IPS-20b (cell line): ENCODE results near the gene ZNF580.

ENCODE experiments used
- H3K27ac ChIP-seq: one replicate; pipeline ENCODE4 v1.5.1; 2013; ENCODE audit warnings: low read length
- H3K27me3 ChIP-seq: 2 replicates; pipeline ENCODE4 v1.6.1; 2013; ENCODE audit warnings: mild to moderate bottlenecking, low read length, inconsistent platforms; ENCODE audit not compliant: insufficient read depth
- H3K36me3 ChIP-seq: 2 replicates; pipeline ENCODE4 v1.6.1; 2013; ENCODE audit warnings: low read depth, mild to moderate bottlenecking, inconsistent platforms, low read length, moderate library complexity; ENCODE audit not compliant: insufficient read depth
- H3K4me1 ChIP-seq: 2 replicates; pipeline ENCODE4 v1.6.1; 2013; ENCODE audit warnings: mild to moderate bottlenecking, control low read depth, inconsistent platforms, low read length, moderate library complexity; ENCODE audit not compliant: insufficient read depth
- H3K4me3 ChIP-seq: 2 replicates; pipeline ENCODE4 v1.5.1; 2013; ENCODE audit warnings: mild to moderate bottlenecking, low read length, inconsistent platforms
- H3K9ac ChIP-seq: 2 replicates; pipeline ENCODE4 v1.6.1; 2013; ENCODE audit warnings: low read depth, mild to moderate bottlenecking, inconsistent platforms, low read length, moderate library complexity
- H3K9me3 ChIP-seq: 2 replicates; pipeline ENCODE4 v1.6.1; 2013; ENCODE audit warnings: mild to moderate bottlenecking, low read depth, low read length, inconsistent platforms; ENCODE audit not compliant: insufficient read depth

The ZNF580 gene

DNA sequence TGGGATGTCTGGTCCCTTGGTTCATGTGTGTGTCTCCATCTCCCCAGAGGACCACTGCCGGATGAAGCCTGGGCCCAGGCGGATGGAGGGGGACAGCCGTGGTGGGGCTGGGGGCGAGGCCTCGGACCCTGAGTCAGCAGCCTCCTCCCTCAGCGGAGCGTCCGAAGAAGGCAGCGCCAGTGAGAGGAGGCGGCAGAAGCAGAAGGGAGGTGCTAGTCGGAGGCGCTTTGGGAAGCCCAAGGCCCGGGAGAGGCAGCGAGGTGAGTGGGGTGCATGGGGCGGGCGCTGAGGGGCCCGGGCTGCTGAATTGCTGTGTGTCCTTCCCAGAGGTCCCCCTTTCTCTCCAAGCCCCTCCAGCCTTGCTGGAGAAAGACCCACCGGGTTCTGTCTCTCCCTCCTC, 10.4 kb downstream of the ZNF580 start:
- H3K27me3 ChIP-seq: no peaks in the 10 kb centered on the region
- H3K9me3 ChIP-seq: no peaks in the 10 kb centered on the region
- H3K36me3 ChIP-seq: no peaks in the 10 kb centered on the region
- no peak overlapping the region for H3K9ac ChIP-seq
- peaks cover under 1% of the 10 kb centered on the region; the same call in 1 of the 2 replicates for H3K4me1 ChIP-seq
- H3K4me3 ChIP-seq: no peak overlapping the region
- no peak overlapping the region for H3K27ac ChIP-seq

DNA sequence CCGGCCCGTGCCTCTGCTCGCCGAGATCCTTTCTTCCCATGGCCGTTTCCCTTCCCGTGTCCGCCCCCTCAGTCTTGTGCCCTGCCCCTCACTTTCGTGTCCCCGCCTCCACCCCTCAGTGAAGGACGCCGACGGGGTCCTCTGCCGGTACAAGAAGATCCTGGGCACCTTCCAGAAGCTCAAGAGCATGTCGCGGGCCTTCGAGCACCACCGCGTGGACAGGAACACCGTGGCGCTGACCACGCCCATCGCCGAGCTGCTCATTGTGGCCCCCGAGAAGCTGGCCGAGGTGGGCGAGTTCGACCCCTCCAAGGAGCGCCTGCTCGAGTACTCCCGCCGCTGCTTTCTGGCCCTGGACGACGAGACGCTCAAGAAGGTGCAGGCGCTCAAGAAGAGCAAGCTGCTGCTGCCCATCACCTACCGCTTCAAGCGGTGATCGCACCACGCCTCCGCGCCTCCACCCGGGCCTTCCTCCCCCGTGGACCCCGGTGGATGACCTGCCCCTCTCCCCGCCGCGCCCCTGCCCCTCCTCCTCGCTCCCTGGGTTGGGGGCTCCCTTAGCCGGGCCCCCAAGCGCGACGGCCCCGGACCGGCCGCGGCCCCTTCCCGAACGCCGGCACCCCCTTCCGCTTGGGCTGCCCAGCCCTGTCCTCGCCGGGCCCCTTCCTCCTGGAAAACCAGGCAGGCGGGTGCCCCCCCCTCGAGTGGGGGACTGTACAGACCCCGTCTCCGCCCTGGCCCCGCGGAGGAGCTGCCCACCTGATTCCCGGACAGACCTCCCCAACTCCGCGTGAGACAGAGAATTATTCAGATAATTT, 11.7 kb downstream of the ZNF580 start:
- no peak overlapping the region for H3K27ac ChIP-seq
- peaks cover 10% of the 10 kb centered on the region for H3K36me3 ChIP-seq
- H3K4me3 ChIP-seq: peak overlapping the region; percentile 84; the same call in 1 of the 2 replicates
- no peaks in the 10 kb centered on the region for H3K9me3 ChIP-seq
- H3K9ac ChIP-seq: no peak overlapping the region; the same call in 1 of the 2 replicates
- H3K4me1 ChIP-seq: peaks cover 13% of the 10 kb centered on the region
- no peaks in the 10 kb centered on the region for H3K27me3 ChIP-seq

DNA sequence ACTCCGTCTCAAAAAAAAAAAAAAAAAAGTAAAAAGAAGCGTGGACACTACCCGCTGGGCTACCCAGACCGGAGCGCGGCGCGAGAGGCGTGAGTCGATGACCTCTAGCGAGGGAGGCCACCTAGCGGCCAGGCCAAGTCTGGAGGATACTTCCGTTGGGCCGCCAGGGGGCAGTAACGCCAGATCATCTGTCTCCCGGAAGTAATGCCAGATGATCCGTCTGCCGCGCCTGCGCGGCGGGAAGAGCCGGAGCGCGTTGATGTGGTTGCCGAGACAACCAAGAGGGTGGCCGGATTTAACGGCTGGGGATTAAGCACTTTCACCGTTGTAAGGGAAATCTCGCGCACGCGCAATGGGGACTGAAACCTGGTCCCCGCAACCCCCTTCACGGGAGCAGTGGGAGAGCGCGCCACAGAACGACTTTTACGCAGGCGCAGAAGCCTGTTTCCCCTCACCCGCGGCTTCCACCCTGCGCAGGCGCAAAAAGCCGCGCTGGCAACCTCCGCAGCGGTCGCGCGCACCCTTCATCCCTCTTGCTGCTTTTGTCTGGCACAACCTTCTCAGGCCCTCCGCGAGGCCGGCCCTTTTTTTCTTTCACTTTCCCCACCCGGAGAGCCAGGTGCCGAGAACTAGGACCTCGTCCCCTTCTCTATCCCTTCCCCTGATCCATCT, 13.0 kb downstream of the ZNF580 start:
- peak overlapping the region; percentile 84 for H3K4me3 ChIP-seq
- no peaks in the 10 kb centered on the region for H3K9me3 ChIP-seq
- H3K27ac ChIP-seq: peak overlapping the region; percentile 93
- peak overlapping the region; percentile 97 for H3K9ac ChIP-seq
- peaks cover 18% of the 10 kb centered on the region for H3K4me1 ChIP-seq
- peaks cover 14% of the 10 kb centered on the region for H3K36me3 ChIP-seq
- no peaks in the 10 kb centered on the region for H3K27me3 ChIP-seq

DNA sequence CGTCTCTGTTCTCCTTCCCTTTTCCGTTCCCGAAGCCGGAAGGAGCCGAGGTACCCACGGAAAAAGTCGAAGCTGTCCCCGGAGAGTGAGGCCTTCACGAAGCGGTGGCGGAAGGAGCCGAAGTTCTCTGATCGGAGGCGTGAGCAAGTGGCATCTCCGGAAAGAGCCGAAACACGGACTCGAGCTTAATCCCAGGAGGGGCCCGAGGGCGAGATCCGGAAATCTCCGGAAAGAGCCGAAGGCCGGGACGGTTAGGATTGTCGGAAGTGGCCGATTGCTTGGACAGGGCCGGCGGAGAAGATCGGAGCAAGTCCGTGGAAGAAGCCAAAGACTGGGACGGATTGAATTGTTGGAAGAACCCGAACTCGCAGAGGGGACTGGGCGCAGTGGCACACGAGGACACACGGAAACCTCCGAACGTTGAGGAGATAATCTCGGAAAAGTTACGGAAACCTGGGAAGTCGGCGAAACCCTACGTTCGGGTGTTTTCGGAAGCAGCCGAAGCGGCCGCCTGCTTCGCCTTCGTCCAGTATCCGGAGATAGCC, 13.6 kb downstream of the ZNF580 start:
- Histone ChIP-seq H3K9ac (peak overlapping the region; percentile 97), H3K4me3 (peak overlapping the region; percentile 84), H3K36me3 (peaks cover 17% of the 10 kb centered on the region), H3K27me3 (no peaks in the 10 kb centered on the region), H3K9me3 (no peaks in the 10 kb centered on the region), H3K4me1 (peaks cover 18% of the 10 kb centered on the region), H3K27ac (peak overlapping the region; percentile 93)

DNA sequence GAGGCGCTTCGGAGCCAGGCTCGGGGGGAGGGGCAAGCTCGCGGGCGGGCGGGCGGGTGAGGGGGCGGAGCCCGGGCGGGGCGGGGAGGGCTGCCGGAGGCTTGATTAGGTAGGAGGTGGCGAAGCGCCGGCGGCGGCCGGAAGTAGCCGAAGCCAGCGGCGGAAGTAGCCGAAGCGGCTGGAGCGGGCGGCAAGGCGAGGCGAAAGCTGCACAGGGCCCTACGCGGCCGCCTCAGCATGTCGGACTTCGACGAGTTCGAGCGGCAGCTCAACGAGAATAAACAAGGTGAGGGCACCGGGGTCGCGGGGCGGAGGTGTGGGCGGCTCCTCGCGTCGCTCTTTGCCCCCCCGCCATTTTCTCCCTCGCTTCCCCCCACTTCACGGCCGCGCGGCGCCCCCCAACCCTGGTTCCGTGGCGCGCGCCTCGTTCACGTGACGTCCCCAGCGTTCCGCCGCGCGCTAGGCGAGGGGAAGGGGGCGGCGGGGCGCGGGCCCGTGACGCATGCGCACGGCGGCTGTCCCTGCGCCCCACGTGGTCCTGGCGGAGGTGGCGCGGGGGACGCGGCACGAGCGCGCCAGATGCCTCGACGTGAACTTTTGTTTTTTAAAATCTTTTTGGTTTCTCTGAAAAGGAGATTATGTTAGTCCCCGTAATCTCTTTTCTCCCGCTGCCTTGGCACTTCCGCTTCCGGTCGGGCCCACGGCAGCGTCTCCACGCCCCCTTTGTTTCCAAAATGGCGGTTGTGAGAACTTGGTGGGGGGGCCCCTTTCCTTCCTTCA, 14.3 kb downstream of the ZNF580 start, which contains the start of gene U2AF2:
U2AF2 (plus strand) TSS at position 168 of the 780 bp plus-strand sequence; CDS start at position 238, 70 bp downstream.
- Histone ChIP-seq H3K4me3 (peak within 1 kb of the TSS; percentile 97), H3K4me1 (peaks cover 18% of the 10 kb centered on the region), H3K9ac (peak within 1 kb of the TSS; percentile 98), H3K27ac (peak within 1 kb of the TSS; percentile 93), H3K27me3 (no peaks in the 10 kb centered on the region), H3K9me3 (no peaks in the 10 kb centered on the region), H3K36me3 (peaks cover 24% of the 10 kb centered on the region)

DNA sequence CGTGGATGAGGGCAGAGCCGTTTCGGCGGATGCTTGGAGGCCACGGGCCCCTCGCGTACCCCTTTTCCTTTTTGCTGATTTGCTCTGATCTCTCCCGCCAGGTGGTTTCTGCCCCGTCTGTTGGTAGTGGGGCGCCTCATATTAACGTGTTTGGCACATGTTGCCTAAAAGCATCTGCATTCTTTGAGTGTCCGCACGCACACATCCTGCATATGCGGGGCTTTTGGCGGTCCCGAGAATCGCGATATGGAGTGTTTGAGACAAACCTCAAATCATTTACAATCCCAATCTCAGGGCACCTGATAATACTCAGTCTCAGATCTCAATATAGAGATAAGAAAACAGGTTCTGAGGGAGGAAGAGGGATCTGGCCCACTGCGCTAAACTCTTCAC, 14.8 kb downstream of the ZNF580 start:
- no peaks in the 10 kb centered on the region for H3K9me3 ChIP-seq
- H3K36me3 ChIP-seq: peaks cover 30% of the 10 kb centered on the region
- H3K9ac ChIP-seq: peak overlapping the region; percentile 98
- H3K4me3 ChIP-seq: peak overlapping the region; percentile 97
- no peaks in the 10 kb centered on the region for H3K27me3 ChIP-seq
- peak overlapping the region; percentile 58 for H3K27ac ChIP-seq
- peaks cover 18% of the 10 kb centered on the region for H3K4me1 ChIP-seq

DNA sequence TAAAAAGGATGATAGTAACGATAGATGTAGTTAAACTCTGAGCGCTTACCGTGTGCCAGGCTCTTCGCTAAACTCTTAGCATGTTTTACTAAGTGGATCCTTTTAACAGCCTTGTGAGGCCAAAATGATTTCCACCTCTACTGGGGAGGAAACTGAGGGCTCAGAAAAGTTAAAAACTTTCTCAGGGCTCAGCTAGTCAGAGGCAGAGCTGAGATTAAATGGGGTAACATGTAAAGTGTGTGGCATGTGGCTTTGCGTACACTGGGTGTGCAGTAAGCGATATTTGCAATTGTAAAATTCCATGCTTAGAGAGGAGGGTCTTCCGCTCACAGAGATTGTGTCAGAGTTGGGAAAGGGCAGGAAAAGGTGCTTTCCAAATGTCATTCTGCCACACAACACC, 15.8 kb downstream of the ZNF580 start:
- peaks cover 18% of the 10 kb centered on the region for H3K4me1 ChIP-seq
- no peaks in the 10 kb centered on the region for H3K27me3 ChIP-seq
- no peak overlapping the region for H3K27ac ChIP-seq
- no peaks in the 10 kb centered on the region for H3K9me3 ChIP-seq
- H3K4me3 ChIP-seq: peak overlapping the region; percentile 97
- H3K9ac ChIP-seq: peak overlapping the region; percentile 98
- peaks cover 39% of the 10 kb centered on the region for H3K36me3 ChIP-seq

DNA sequence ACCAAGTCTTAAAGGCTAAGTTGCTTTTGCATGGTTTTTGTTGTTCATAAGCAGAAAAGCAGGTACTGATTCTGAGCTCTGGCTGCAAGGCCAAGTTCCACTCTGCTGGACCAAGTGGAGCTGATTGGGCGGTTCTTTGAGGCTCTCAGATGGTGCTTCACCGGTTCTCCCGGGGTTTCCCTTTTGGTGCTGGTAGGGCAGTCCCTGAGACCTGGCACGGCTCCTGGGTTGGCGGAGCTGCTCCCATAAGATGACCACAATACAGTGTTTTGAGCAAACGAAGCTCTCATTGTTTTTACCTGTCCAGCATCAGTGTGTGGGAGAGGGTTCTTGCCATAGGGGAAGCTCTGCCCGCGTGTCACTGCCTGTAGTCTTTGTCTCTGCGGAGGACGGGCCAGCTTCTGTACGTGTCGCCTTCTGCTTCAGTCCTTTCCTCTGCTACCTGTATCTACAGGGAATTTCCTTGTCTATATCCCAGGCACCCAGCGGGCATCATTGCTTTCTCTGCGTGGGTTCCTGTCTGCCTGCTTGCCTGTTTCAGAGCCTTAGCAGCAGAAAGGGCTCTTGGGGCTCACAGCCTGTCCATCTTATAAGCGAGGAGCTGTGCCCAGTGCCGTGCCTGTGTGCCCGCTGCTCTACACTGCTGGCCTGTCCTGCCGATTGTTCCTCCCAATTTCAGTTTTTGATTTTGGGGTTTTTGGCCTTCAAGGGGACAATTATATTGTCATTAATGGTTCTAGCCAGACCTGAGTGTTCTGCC, 16.4 kb downstream of the ZNF580 start:
- H3K36me3 ChIP-seq: peaks cover 45% of the 10 kb centered on the region

DNA sequence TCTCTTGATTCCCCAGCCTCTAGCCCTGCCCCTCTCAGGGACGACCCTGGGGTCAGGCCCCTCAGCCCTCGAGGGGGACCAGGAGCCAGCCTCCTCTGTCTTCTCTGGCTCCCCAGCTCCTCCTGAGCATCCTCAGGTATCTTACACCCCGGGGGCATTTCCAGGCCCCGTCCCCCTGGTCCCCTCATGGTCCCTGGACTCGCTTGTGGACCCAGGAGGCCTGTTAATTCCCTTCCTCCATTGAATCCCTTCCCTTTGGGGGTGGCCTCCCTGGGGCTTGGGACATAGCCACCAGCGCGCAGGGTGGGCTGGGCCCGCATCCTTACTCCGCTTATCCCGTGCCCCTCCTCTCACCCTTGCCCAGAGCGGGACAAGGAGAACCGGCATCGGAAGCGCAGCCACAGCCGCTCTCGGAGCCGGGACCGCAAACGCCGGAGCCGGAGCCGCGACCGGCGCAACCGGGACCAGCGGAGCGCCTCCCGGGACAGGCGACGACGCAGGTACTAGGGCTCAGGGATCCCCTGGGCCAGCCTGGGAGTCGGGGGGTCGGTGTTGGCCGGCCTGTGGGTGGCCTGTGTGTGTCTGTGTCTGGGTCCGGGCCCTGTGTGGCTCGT, 18.2 kb downstream of the ZNF580 start:
- Histone ChIP-seq H3K27ac (no peak overlapping the region), H3K9me3 (no peaks in the 10 kb centered on the region), H3K9ac (0 out of 2 replicates have a peak overlapping the region, but pooled peaks have one; percentile 30), H3K4me3 (no peak overlapping the region), H3K4me1 (peaks cover 18% of the 10 kb centered on the region), H3K27me3 (no peaks in the 10 kb centered on the region), H3K36me3 (peaks cover 63% of the 10 kb centered on the region)

More for the DNA sequence above, 16.4 kb downstream of the ZNF580 start:
- peak overlapping the region; percentile 97 for H3K4me3 ChIP-seq
- peaks cover 18% of the 10 kb centered on the region for H3K4me1 ChIP-seq
- H3K9ac ChIP-seq: peak overlapping the region; percentile 98
- H3K27ac ChIP-seq: no peak overlapping the region
- H3K27me3 ChIP-seq: no peaks in the 10 kb centered on the region
- no peaks in the 10 kb centered on the region for H3K9me3 ChIP-seq

DNA sequence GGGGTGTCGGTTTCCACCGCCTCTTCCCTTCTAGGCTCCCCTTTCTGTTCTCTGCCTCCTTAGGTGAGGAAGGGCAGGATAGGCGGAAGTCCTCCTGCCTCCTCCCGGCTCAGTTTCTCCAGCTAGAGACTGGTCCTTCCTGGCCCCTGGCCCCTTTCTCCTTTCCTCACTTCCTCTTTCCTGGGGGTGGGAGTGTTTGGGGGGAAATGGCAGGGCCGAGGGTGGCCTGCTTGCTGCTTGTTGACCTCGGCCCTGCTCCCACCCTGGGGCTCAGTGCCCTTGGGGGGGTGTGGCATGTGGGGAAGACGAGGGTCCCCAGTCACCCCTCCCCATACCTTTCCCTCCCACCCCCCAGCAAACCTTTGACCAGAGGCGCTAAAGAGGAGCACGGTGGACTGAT, 19.0 kb downstream of the ZNF580 start:
- H3K27ac ChIP-seq: no peak overlapping the region
- no peaks in the 10 kb centered on the region for H3K27me3 ChIP-seq
- peaks cover 72% of the 10 kb centered on the region for H3K36me3 ChIP-seq
- H3K4me3 ChIP-seq: no peak overlapping the region
- no peaks in the 10 kb centered on the region for H3K9me3 ChIP-seq
- H3K4me1 ChIP-seq: peaks cover 18% of the 10 kb centered on the region
- 0 out of 2 replicates have a peak overlapping the region, but pooled peaks have one; percentile 30 for H3K9ac ChIP-seq
